BJ (cell line): ENCODE measurements around the gene LYPD6B. TPM values are rescaled to one million over a fixed set of nuclear protein-coding genes. Genes with fewer than 3 reads are reported as not detected.

ENCODE experiments used
- CTCF ChIA-PET: fragments of 350-600 bp; formaldehyde crosslinking; extraction: SDS; loops from one replicate; lab custom pipeline; 2021; ENCODE audit warnings: antibody characterized with exemption, inconsistent platforms; lab: Yijun Ruan, JAX
- POLR2A ChIA-PET: fragments of 300-600 bp; sonication (Branson Sonifier 250); formaldehyde crosslinking; extraction: SDS; loops from one replicate; lab custom pipeline; 2021; ENCODE audit warnings: antibody characterized with exemption; lab: Charles Lee
- DNase-seq: peaks from one replicate; pipeline ENCODE4 v3.0.0-alpha.2; 2011; ENCODE audit warnings: low read depth
- H3K27me3 ChIP-seq: 2 replicates; pipeline ENCODE4 v1.6.0; 2011; ENCODE audit warnings: low read length; ENCODE audit not compliant: control insufficient read depth, insufficient read depth
- H3K36me3 ChIP-seq: 2 replicates; pipeline ENCODE4 v1.5.1; 2011; ENCODE audit warnings: low read length; ENCODE audit not compliant: control insufficient read depth, insufficient read depth
- H3K4me3 ChIP-seq: 2 replicates; pipeline ENCODE4 v1.5.1; 2011; ENCODE audit warnings: low read depth, mild to moderate bottlenecking, control low read depth, low read length
- polyA plus RNA-seq: library from polyadenylated mRNA; depleted of rRNA; stranded (reverse); fragments of >200 nt; gene quantifications from 2 replicates; pipeline ENCODE4 v1.2.3, GENCODE V29; 2011
- TF ChIP-seq, protein P1 (sequence below): IDR thresholded peaks from 2 replicates; pipeline ENCODE4 v1.5.1; 2011; ENCODE audit warnings: low read depth, mild to moderate bottlenecking, control low read depth, inconsistent platforms, low read length, moderate library complexity; ENCODE audit not compliant: insufficient read depth

Gene LYPD6B
- polyA plus RNA-seq, 1 experiment, result 19.1 TPM

DNA sequence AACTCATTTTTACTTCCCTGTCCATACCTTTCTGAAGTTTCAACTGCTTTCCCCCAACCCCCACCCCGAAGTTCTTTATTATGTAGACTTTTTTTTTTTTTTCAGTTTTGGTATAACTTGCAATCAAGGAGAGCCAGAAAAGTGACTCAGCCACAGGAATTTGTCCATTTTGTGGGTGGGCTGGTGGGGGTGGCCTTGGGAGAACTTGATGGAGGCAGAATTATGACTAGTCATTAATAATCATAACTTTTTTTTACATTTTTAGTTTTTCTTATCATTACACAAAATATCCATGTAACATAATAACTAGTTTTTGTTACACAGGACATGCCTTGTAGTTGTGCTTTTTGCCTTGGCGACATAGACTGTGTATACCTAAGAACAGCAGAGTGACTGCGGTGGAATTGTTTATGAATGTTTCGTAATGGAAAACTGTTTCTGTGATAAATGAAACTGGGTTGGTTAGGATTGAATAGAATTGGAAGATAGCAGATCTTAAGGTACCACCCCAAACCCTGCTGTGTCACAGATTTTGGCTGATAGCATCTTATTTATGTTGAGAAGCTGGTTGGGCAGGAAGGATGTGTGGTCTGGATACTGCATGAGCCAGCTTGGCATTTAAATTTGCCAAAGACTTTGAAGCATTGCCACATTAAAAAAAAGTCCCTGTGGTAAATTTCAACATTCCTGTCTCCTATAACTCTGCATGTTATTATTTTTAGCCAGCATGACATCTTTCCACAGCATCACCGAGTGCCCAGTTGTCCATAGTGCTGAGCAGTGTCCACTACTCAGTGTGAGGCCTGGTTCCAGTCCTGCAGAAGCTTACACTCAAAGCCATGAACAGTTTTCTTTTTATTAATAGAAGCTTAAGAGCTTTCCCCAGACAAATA is 30.7 kb downstream of the LYPD6B start:
- POLR2A ChIA-PET, result no interaction called here
- peak; percentile 64 for DNase-seq
- Histone ChIP-seq H3K27me3 (no peaks in the 10 kb centered on the region), H3K36me3 (no peaks in the 10 kb centered on the region), H3K4me3 (no peak overlapping the region)
- TF ChIP-seq, protein P1, sequence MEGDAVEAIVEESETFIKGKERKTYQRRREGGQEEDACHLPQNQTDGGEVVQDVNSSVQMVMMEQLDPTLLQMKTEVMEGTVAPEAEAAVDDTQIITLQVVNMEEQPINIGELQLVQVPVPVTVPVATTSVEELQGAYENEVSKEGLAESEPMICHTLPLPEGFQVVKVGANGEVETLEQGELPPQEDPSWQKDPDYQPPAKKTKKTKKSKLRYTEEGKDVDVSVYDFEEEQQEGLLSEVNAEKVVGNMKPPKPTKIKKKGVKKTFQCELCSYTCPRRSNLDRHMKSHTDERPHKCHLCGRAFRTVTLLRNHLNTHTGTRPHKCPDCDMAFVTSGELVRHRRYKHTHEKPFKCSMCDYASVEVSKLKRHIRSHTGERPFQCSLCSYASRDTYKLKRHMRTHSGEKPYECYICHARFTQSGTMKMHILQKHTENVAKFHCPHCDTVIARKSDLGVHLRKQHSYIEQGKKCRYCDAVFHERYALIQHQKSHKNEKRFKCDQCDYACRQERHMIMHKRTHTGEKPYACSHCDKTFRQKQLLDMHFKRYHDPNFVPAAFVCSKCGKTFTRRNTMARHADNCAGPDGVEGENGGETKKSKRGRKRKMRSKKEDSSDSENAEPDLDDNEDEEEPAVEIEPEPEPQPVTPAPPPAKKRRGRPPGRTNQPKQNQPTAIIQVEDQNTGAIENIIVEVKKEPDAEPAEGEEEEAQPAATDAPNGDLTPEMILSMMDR, result no peak
- CTCF ChIA-PET, result no interaction called here

DNA sequence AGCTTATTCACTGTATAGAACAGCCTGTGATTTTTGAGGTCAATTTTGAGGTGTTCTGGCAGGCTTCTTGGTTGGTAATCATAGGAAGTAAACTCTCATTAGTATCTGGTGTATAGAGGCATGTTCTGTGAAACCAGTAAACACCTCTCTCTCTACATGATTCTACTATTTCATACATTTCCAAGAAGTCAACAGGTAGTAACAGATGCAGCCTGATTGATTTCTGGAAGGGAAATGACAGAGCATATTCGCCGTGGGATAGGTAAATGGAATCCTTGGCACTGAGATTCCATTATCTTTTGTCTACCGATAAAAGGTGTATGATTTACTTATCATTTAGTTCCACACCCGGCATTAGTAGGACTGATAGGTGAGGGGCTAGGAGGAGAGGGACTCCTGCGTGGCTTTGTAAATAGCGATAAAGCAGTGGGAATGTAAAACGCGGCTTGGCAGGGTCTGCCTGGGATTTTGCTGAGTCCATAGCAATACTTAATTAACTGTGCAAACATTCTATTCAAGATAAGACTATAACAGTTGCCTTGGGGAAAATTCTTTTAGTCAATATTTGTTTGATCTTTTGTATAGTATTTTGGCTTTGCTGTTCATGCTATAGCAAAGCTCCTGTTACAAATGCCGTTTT is 32.3 kb downstream of the LYPD6B start:
- H3K4me3 ChIP-seq, result no peak overlapping the region
- CTCF ChIA-PET, result no interaction called here
- TF ChIP-seq, protein P1, result no peak
- POLR2A ChIA-PET, result no interaction called here
- H3K27me3 ChIP-seq, result no peaks in the 10 kb centered on the region
- no peak for DNase-seq
- no peaks in the 10 kb centered on the region for H3K36me3 ChIP-seq

DNA sequence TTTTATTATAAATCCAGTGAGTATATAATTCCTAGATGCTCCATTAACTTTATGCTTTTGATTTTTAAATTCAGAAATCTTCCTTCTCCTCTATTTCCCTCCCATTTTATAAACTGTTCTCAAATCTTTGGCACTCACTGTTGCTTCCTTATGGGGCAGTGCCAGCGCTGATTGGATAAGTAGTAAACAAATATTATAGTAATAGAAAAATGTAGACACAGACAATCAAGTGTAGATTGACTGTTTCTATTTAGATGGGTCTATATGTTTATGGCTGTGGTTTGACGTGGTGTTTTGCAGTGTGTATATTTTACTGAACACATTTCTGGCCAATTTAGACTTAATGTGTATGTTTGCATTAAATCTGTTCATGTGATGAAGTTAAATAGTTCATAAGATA is 36.6 kb downstream of the LYPD6B start:
- no peak for DNase-seq
- ChIA-PET POLR2A (no interaction called here), CTCF (no interaction called here)
- H3K4me3 ChIP-seq, result no peak overlapping the region
- no peaks in the 10 kb centered on the region for H3K36me3 ChIP-seq
- H3K27me3 ChIP-seq, result no peaks in the 10 kb centered on the region
- TF ChIP-seq, protein P1, result no peak

DNA sequence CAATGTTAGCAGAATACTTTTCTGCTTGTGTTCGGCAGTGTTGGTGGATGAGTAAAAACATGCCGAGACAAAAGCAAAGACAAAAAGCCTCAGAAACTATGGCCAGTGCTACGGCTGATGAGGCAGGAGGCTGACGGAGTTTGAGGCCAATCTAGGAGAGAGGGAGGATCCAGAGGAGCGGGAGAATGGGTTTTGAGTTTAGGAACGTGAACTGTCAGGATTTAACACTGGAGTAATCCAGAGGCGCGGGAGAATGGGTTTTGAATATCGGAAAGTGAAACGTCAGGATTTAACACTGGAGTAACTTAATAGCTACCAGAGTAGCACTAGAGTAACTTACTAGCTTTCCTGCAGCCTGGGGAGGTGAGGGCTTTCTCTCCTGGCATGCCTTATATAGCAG is 37.4 kb downstream of the LYPD6B start:
- ChIA-PET POLR2A (no interaction called here), CTCF (no interaction called here)
- Histone ChIP-seq H3K27me3 (no peaks in the 10 kb centered on the region), H3K36me3 (no peaks in the 10 kb centered on the region), H3K4me3 (no peak overlapping the region)
- TF ChIP-seq, protein P1, result no peak
- no peak for DNase-seq

DNA sequence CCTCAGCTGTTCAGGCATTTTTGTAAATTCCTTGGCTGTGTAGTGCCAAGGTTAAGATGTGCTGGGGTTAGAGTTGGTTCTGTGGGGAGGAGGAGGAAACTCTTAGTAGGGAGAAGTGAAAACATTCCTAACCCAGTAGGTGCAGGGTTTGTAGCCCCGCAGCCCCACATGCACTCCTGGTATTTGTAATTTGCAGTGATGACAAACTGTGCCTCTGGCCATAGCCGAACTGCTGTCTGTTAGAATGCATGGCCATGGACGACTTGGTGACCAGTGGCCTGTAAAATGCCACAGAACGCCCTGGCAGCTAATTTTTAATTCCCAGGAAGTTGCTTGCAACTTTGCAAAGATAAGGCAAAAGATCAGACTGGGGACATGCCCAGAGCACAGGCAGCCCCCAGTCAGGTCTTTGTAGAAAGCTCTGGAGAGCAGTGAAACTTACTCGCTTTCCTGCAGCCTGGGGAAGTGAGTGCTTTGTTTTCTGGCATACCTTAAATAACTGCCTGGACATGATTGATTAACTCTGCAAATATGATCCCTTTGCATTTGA is 38.4 kb downstream of the LYPD6B start:
- TF ChIP-seq, protein P1, result no peak
- CTCF ChIA-PET, result no interaction called here
- H3K27me3 ChIP-seq, result no peaks in the 10 kb centered on the region
- POLR2A ChIA-PET, result interaction anchor here (0.6 kb wide), 1 partner anchor 1602 kb away, joined by 5 read pairs; no protein-coding TSS in a partner anchor
- no peak for DNase-seq
- H3K4me3 ChIP-seq, result no peak overlapping the region
- no peaks in the 10 kb centered on the region for H3K36me3 ChIP-seq
